ENCODE measurements around the gene ACP5.
A peak's percentile ranks its signal among the peaks of the same experiment; 100 is the strongest.
"Not testable (repeated sequence)": the region's sequence is repeated elsewhere in the genome, so short reads cannot be mapped to it uniquely, and the experiment has no call there.

ACP5 gene

DNA sequence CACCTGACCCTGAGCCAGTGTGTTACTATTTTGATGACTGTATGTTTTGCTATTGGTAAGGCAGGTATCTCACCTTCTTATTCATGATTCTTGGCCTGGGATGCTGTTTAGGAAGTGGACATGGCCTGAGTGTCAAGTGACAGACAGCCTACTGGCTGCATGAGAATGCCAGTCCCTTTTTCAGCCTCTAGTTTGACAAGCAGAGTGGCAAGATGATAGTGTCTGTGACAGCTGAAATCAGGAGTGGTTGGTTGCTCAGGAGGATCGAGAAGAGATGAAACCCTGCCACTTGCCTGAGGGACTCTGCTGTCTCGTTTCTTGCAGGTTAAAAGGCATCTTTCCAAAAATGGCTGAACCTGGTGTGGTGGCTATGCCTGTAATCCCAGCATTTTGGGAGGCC, 11.3 kb downstream of the ACP5 start:
- no peak for DNase-seq (ENCODE audit: low read depth in 1 of 2, low spot score in 1 of 2)
- Histone ChIP-seq H3K27me3 (ENCODE audit: insufficient read depth, poor library complexity, severe bottlenecking) (no peaks in the 10 kb centered on the region), H3K4me3 (replicated peaks; ENCODE audit: insufficient read depth, low read length) (no peak overlapping the region), H3K27ac (replicated peaks) (no peak overlapping the region)
- TF ChIP-seq SPI1 (IDR thresholded peaks at IDR 0.05; ENCODE audit: borderline replicate concordance, low read depth) (no peak), REST (IDR thresholded peaks at IDR 0.05; ENCODE audit: insufficient replicate concordance, low read depth) (no peak), GABPA (IDR thresholded peaks at IDR 0.05; ENCODE audit: low read depth) (no peak), CTCF (IDR thresholded peaks at IDR 0.05; ENCODE audit: insufficient read depth, low read length) (no peak), POLR2AphosphoS5 (IDR thresholded peaks at IDR 0.05; ENCODE audit: low read depth) (no peak)

GRCh38 chr19:11565649-11565980, 11.8 kb downstream of the ACP5 start:
- H3K27me3 ChIP-seq (ENCODE audit: insufficient read depth, poor library complexity, severe bottlenecking); DNase-seq (ENCODE audit: low read depth in 1 of 2, low spot score in 1 of 2); H3K4me3 ChIP-seq (replicated peaks; ENCODE audit: insufficient read depth, low read length); H3K27ac ChIP-seq (replicated peaks): not testable (repeated sequence)

DNA sequence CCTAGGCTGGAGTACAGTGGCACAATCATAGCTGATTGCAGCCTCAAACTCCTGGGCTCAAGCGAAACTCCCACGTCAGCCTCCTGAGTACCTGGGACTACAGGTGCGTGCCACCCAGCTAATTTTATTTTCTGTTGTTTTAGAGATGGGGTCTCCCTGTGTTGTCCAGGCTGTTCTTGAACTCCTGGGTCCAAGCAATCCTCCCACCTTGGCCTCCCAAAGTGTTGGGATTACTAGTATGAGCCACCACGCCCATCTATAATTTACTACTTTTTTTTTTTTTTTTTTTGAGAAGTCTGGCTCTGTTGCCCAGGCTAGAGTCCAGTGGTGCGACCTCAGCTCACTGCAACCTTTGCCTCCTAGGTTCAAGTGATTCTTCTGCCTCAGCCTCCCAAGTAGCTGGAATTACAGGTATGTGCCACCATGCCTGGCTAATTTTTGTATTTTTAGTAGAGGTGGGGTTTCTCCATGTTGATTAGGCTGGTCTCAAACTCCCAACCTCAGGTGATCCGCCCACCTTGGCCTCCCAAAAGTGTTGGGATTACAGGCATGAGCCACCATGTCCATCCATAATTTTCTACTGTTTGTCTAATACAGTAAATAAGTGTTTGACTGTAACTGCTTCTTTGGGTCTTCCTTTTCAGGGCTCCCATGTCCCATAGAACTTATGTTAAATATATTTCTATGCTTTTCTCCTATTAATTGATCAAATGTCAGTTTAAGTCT, 13.2 kb downstream of the ACP5 start:
- DNase-seq (ENCODE audit: low read depth in 1 of 2, low spot score in 1 of 2); H3K27ac ChIP-seq (replicated peaks); H3K27me3 ChIP-seq (ENCODE audit: insufficient read depth, poor library complexity, severe bottlenecking); H3K4me3 ChIP-seq (replicated peaks; ENCODE audit: insufficient read depth, low read length): not testable (repeated sequence)

DNA sequence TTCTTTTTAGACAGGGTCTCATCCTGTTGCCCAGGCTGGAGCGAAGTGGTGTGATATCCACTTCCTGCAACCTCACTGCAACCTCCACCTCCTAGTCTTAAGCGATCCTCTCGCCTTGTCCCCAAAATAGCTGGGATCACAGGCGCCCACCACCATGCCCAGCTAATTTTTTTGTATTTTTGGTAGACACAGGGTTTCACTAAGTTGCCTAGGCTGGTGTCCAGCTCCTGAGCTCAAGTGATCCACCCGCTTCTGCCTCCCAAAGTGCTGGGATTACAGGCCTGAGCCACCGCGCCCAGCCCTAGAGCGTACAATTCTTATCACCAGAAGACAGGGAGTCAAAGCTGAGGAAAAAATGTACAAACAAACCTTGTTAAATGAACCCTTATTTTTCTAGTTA, 13.9 kb downstream of the ACP5 start:
- H3K27ac ChIP-seq (replicated peaks), result no peak overlapping the region
- no peak for DNase-seq (ENCODE audit: low read depth in 1 of 2, low spot score in 1 of 2)
- no peaks in the 10 kb centered on the region for H3K27me3 ChIP-seq (ENCODE audit: insufficient read depth, poor library complexity, severe bottlenecking)
- TF ChIP-seq GABPA (IDR thresholded peaks at IDR 0.05; ENCODE audit: low read depth) (no peak), CTCF (IDR thresholded peaks at IDR 0.05; ENCODE audit: insufficient read depth, low read length) (no peak), POLR2AphosphoS5 (IDR thresholded peaks at IDR 0.05; ENCODE audit: low read depth) (no peak), SPI1 (IDR thresholded peaks at IDR 0.05; ENCODE audit: borderline replicate concordance, low read depth) (no peak), REST (IDR thresholded peaks at IDR 0.05; ENCODE audit: insufficient replicate concordance, low read depth) (no peak)
- H3K4me3 ChIP-seq (replicated peaks; ENCODE audit: insufficient read depth, low read length), result no peak overlapping the region

- TF ChIP-seq GABPA (IDR thresholded peaks at IDR 0.05; ENCODE audit: low read depth) (no peak), REST (IDR thresholded peaks at IDR 0.05; ENCODE audit: insufficient replicate concordance, low read depth) (no peak), CTCF (IDR thresholded peaks at IDR 0.05; ENCODE audit: insufficient read depth, low read length) (peak; percentile 54), POLR2AphosphoS5 (IDR thresholded peaks at IDR 0.05; ENCODE audit: low read depth) (no peak), SPI1 (IDR thresholded peaks at IDR 0.05; ENCODE audit: borderline replicate concordance, low read depth) (no peak)
- Histone ChIP-seq H3K27ac (replicated peaks) (no peak overlapping the region), H3K4me3 (replicated peaks; ENCODE audit: insufficient read depth, low read length) (no peak overlapping the region), H3K27me3 (ENCODE audit: insufficient read depth, poor library complexity, severe bottlenecking) (no peaks in the 10 kb centered on the region)
- peak; percentile 70 to 86 for DNase-seq (ENCODE audit: low read depth in 1 of 2, low spot score in 1 of 2)
These were observed 16.9 kb downstream of the ACP5 start for GRCh38 chr19:11560404-11561051.

All from HL-60 (cell line).